ENCODE results near the gene PTK6.
A peak's percentile ranks its signal among the peaks of the same experiment; 100 is the strongest.

Gene PTK6

GRCh38 chr20:63508072-63508768 is 29.0 kb downstream of the PTK6 start:
- no peak for DNase-seq (ENCODE audit: low read depth in 2 of 2)

GRCh38 chr20:63507083-63507743 is 30.0 kb downstream of the PTK6 start:
- DNase-seq (ENCODE audit: low read depth in 2 of 2) = no peak

GRCh38 chr20:63505723-63506122 is 31.5 kb downstream of the PTK6 start:
- no peak for DNase-seq (ENCODE audit: low read depth in 2 of 2)

- DNase-seq (ENCODE audit: low read depth in 2 of 2) = no peak
These were observed 31.9 kb downstream of the PTK6 start for GRCh38 chr20:63505281-63505680.

- no peak for DNase-seq (ENCODE audit: low read depth in 2 of 2)
These were observed 32.5 kb downstream of the PTK6 start for GRCh38 chr20:63504642-63505041.

- DNase-seq (ENCODE audit: low read depth in 2 of 2) = no peak
These were observed 33.7 kb downstream of the PTK6 start for GRCh38 chr20:63503524-63503923.

GRCh38 chr20:63502671-63503172 is 34.5 kb downstream of the PTK6 start:
- no peak for DNase-seq (ENCODE audit: low read depth in 2 of 2)

- DNase-seq (ENCODE audit: low read depth in 2 of 2) = no peak
These were observed 35.1 kb downstream of the PTK6 start for GRCh38 chr20:63501818-63502670.

GRCh38 chr20:63500902-63501817 is 36.0 kb downstream of the PTK6 start:
- DNase-seq (ENCODE audit: low read depth in 2 of 2) = no peak

- no peak for DNase-seq (ENCODE audit: low read depth in 2 of 2)
These were observed 36.9 kb downstream of the PTK6 start for GRCh38 chr20:63500151-63500901.

GRCh38 chr20:63499338-63499969 is 37.7 kb downstream of the PTK6 start:
- no peak for DNase-seq (ENCODE audit: low read depth in 2 of 2)

GRCh38 chr20:63498960-63499337 is 38.2 kb downstream of the PTK6 start, which contains the start of gene EEF1A2:
TSS of gene EEF1A2 (minus strand) at chr20:63499083. CDS start at chr20:63497763, 1,320 bp downstream.
- DNase-seq (ENCODE audit: low read depth in 2 of 2) = peak in 1 of 2 donors; percentile 18

- no peak for DNase-seq (ENCODE audit: low read depth in 2 of 2)
These were observed 38.9 kb downstream of the PTK6 start for GRCh38 chr20:63497946-63498935.

- no peak for DNase-seq (ENCODE audit: low read depth in 2 of 2)
These were observed 39.8 kb downstream of the PTK6 start for GRCh38 chr20:63497138-63497945.

- no peak for DNase-seq (ENCODE audit: low read depth in 2 of 2)
These were observed 40.5 kb downstream of the PTK6 start for GRCh38 chr20:63496596-63497120.

- peak; percentile 72 to 77 for DNase-seq (ENCODE audit: low read depth in 2 of 2)
These were observed 41.2 kb downstream of the PTK6 start for GRCh38 chr20:63495741-63496595.
